Stimulated activated CD8-positive, alpha-beta memory T cell treated with anti-CD3 and anti-CD28 coated beads, Interleukin-15, amount 100 ng/mL, for 1 hour (primary cell): ENCODE measurements around the gene TTBK2.
"Not testable (repeated sequence)": the region's sequence is repeated elsewhere in the genome, so short reads cannot be mapped to it uniquely, and the experiment has no call there.

Experiments
- DNase-seq: peaks from one replicate; pipeline ENCODE4 v3.0.0-alpha.2; 2020; ENCODE audit warnings: low read depth

TTBK2 gene

DNA sequence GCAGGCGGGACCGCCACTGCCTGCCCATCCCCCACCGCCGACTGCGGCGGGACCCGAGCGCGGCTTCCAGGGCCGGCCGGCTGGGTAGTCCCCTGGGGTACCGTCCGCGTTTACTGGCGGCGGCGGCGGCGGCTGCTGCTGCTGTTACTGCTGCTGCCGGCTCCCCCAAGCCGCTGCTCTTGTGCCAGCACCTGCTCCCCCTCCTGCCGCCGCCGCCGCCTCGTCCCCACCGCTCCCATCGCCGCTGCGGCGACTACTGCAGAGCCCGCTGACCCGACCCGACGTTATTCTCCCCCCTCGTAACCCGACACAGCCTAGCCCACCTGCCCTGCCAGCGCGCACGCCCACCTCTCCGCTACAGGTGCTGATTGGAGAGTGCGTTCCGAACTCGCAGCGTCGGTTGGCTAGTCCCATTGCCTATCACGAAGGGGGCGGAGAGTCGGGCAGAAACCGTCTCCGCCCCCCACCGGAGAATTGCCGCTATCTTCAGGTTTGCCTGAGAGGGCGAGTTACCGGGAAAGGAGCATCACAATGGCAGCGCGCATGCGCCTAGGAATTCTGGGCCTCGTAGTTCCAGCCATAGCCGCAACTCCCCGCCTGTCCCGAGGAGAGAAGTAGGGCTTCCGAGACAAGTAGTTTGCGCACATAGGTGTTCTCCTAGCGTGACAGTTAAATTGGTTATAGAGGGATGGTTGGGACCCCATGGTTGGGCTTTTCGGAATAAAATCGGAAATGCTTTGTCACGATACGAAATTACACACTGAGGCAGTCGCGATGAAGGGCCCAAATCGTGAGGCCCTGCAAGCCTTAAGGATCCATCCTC, at the start of gene TTBK2:
Gene TTBK2 (minus strand): TSS at position 260 of the 823 bp plus-strand sequence. CDS start 42,161 bp downstream, outside the sequence.
- DNase-seq: peak; percentile 93

DNA sequence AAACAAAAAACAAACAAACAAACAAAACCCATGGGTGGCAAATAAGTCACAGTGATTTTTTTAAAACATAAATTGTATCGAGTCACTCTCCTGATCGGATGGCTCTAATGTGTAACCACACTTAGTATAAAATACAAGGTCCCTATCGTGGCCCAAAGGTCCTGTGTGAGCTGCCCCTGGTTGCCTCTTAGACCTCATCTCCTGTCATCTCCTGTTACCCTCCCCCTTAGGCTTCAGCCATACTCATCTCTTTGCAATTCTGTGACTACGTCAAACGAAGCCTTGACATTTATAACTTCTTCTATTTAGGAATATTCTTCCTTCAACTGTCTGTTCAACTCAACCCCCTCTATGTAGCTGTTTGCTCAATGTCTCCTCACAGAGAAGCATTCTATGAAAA, 43.9 kb upstream of the TTBK2 start:
- DNase-seq: no peak

DNA sequence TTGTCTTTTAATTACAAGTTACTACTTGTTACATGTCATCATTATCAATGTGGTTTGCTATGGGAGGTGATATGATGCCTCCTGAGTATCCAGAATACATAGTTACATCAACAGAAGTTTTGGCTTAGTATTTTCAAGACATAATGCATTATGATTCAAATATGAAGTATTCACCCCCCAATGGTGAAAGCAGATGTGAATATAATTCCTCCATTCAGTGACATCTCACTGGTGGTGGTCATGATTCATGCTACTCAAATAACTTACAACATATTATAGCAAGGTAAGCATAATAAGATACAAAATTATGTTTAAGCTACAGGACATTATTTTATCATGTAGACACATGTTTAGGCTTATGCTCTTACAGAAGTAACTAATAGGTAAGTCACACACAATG, 34.9 kb upstream of the TTBK2 start:
- no peak for DNase-seq

DNA sequence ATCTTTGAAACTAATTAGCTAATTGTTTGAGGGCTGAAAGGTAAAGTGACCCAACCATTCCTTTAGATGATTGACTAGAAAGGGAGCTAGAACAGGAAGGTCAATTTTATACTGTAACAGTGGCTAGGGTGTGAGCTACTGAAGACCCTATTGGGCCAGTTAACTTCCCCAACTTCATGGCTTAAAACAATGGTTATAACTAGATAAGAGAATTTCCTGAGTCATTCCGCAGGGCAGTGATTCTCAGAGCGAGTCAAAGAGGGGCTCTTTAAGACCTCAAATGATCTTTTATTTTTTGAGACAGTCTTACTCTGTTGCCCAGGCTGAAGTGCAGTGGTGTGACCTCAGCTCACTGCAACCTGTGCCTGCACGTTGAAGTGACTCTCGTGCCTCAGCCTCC, 33.7 kb upstream of the TTBK2 start:
- no peak for DNase-seq

DNA sequence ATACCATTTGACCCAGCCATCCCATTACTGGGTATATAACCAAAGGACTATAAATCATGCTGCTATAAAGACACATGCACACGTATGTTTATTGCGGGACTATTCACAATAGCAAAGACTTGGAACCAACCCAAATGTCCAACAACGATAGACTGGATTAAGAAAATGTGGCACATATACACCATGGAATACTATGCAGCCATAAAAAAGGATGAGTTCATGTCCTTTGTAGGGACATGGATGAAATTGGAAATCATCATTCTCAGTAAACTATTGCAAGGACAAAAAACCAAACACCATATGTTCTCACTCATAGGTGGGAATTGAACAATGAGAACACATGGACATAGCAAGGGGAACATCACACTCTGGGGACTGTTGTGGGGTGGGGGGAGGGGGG, 28.3 kb upstream of the TTBK2 start:
- not testable (repeated sequence) for DNase-seq

DNA sequence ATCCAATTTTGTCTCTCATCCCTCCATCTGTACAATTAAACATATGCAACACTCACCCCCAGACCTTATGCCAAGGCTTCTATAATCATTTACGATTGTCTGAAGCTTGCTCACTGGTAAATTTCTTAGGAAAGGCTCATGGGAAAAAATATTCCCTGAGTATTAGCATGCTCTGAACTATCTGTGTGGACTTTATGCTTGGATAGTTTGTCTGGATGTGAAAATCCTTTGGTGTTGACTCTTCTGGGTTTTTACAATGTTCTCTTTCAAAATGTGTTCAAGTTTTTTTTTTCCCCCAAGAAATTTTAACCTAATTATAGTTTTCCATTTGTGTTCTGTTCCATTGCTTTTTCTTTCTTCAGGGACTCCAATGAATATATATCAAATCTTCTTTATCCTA, 19.9 kb upstream of the TTBK2 start:
- no peak for DNase-seq

DNA sequence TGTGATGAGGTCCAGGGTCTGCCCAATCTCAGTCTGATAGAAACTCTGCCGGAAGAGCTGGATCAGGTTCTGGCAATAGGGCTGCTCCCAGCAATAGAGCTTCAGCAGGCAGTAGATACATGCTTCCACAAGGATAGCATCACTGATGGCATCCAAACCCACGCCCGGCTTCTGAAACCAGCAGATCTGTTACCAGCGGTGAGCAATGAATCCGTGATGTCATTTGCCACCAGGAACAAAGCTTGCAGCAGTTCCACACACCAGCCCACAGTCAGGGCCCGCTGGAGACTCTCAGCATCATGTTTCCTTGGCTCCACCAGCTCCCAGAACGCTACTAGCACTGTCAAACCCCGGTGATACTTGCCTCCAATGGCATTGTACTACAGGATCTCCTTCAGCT, 19.3 kb upstream of the TTBK2 start:
- DNase-seq: no peak

DNA sequence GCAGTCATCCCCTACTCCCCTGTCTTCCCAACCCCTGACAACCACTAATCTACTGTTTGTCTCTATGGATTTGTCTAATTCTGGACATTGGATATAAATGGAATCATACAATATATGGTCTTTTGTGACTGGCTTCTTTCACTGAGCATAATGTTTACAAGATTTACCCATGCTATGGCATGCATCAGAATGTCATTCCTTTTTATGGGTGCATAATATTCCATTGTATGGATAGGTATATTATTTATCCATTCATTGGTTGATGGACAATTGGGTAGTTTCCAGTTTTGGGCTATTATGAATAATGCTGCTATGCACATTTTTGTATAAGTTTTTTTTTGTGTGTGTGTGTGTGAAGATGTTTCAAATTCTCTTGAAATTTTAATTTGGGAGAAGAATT, 16.6 kb upstream of the TTBK2 start:
- no peak for DNase-seq

DNA sequence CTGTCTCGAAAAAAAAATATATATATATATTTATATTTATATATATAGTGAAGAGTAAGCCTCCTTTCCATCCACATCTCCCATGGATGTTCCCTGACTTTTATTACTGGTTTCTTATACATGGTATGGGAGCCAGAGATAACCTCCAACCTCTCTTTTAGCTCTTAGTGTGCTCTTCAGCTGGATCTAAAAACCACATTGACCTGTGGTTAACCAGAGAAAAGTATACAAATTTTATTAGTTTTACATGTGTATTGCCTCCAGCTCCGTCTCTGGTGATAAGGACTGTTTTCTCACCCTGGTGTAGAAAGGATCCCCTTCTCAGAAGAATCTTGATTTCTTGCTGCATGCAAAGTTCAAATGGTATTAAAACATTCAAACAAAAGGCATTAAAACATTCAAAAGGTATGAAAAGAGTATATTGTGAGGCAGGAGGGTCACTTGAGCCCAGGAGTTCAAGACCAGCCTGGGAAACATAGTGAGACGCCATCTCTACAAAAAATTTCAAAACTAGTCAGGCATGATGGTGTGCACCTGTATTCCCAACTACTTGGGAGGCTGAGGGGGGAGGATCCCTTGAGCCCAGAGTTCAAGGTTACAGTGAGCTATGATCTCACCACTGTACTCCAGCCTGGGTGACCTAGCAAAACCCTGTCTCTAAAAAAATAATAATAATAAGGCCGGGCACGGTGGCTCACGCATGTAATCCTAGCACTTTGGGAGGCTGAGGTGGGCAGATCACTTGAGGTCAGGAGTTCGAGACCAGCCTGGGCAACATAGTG, 13.5 kb upstream of the TTBK2 start:
- no peak for DNase-seq

DNA sequence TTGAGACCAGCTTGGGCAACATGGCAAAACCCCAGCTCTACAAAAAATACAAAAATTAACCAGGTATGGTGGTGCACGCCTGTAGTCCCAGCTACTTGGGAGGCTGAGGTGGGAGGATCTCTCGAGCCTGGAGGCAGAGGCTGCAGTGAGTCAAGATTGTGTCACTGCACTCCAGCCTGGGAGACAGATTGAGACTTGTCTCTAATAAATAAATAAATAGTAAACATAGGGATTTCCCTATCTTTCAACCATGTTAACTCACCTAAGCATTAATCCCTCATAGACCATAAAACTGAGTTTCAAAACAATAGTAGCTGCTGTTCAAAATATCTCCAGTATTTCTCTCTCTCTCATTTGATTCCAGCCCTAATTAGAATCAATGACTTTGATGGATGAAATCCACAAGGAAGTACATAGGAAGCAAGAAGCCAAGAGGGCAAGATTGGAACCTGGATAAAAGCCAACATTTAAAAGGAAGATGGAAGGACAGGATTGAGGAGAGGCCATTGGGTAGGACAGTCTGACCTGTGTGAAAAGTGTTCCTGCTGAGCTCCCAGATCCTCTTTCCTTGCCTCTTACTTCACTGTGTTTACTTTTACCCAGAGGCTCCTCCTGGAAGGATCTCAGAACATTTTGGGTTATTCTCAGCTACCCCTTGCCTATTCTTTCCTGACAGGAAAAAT, 12.4 kb upstream of the TTBK2 start:
- no peak for DNase-seq

DNA sequence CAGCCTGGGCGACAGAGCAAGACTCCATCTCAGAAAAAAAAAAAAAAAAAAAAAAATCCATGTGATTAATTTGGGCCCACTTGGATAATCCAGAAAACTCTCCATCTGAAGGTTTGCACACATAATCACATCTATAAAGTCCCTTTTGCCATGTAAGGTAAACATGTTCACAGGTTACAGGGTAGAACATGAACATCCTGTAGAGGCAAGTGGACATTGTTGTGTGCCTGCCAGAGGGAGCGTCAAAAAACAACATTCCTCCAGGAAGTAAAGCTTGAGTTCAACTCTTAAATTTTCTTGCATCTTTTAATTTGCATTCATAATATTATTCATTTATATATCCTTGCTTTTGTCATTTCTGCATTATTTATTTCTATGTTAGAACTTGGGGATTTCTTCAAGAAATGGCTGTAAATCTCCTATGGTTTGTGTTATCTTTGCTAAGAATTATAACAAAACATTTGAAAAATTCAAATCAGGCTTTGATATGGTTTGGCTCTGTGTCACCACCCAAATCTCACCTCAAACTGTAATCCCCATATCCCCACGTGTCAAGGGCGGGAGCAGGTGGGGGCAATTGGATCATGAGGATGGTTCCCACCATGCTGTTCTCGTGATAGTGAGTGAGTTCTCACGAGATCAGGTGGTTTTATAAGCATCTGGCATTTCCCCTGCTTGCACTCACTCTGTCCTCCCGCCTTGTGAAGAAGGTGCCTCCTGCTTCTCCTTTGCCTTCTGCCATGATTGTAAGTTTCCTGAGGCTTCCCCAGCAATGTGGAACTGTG, 11.3 kb upstream of the TTBK2 start:
- no peak for DNase-seq

DNA sequence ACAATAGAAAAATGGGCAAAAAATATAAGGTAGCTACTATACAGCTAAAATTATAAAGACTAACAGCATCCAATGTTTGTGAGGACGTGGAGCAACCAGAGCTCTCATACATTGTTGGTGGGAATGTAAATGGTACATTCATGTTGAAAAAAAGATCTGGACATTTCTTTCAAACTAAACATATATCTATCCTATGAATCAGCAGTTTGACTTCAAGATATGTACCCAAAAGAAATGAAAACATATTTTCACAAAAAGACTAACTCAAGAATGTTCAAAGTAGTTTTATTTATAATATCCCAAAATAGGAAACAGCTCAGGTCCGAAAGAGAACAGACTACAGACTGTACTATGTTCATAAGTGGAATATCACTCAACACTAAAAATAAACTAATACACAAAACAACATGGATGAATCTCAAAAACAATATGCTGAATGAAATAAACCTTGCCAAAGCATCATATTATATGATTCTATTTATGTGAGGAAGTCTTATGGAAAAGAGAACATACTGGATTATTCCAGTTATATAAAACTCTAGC, 8.8 kb upstream of the TTBK2 start:
- no peak for DNase-seq

DNA sequence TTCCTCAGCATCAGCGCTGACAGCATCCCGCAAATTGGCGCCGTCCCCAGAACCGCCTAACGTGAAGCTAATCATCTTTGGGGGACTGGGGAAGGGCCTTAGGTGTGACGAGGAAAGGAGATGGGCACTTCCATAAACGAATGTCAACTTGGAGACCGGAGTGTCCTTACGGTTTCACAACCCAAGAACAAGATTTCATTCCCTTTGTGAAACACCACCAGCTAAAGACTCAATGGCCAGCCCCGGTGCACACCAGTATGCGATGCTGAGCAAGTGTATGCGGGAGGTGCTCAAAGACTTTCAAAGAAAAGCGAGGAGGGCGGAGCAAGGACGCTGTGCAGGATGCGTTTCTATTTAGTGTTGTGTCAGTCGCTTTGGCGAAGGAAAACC, 759 bp upstream of the TTBK2 start:
- peak; percentile 21 for DNase-seq

DNA sequence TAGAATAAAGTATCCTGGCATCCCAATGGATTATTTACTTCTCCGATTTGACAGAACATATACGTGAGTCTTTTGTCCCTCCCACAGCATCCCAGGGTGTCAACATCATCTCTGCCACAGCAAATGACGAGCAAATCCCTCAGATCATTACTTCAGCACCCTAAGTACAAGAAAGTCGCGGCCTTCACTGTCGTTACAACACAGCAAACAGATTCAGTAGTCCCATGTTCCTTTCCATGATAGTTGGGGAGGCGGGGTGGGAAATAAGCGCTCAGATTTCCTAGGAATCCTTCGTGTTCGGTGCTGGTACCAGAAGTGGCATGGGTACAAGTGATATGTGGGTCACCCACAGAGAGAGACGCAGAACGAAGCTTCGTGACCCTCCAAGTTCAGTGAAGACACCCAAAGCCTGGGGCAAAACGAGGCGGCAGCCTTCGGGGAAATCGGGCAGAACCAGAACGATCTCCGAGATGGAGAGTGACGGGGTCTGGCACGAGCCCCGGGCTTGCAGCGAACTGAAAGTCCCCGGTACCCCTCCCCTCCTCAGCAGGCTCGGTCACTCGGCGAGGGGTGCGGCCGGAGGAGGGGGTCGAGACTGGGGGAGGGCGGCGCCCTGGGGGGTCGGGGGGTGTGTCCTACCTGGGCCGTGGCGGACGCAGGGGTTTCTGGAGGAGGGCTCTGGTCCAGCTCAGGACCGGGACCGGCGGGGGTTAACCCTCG, 619 bp downstream of the TTBK2 start:
- peak; percentile 12 for DNase-seq

DNA sequence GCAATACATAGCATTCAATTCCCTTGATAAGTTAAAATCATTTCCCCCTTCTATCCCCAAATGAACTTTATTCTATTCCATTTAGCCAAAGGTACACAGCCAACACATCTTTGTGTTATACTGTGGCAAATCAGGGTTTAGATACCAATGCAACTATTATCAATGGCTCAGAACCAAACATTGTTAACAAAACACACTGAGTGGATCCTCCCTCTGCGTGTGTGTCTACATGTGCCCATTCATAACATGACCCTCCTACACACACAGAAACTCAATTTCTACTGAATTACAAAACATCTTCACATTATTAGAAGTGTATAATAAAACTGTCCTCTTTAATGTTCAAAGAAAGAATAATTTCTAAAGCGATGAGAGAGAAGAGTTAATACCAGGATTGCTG, 1.3 kb downstream of the TTBK2 start:
- DNase-seq: no peak

DNA sequence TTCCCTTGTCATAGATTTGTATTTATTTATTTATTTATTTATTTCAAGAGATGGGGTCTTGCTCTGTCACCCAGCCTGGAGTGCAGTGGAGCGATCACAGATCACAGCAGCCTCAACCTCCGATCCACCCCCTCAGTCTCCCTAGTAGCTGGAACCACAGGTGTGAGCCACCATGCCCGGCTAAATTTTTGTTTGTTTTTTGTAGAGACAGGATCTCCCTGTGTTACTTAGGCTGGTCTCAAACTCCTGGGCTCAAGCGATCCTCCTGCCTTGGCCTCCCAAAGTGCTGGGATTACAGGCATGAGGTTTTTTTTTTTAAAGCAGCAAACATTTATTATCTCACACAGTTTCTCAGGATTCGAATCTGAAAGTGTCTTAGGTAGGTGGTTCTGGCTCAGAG, 2.5 kb downstream of the TTBK2 start:
- DNase-seq: no peak

DNA sequence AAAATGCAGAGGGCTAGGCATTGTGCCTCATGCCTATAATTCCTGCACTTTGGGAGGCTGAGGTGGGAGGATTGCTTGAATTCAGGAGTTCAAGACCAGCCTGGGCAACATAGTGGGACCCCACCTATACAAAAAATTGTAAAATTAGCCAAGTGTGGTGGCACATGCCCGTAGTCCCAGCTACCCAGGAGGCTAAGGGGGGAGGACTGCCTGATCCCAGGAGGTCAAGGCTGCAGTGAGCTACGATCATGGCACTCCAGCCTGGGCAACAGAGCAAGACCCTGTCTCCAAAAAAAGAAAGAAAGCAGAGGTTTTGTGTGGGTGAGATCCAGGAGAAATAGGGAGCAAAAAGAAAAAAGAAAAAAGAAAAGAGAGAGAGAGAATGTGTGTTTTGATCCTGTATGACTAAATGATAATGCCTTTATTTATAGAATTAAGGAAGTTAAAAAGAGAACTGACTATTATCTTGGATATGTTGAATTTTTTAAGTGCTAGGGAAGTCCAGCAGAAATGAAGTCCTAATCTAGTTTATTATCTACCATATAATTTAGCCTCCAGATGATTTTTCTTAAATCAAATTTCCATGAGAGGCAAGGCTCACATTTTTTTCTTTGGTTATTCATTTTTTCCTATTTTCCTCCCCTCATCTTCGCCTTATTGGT, 4.8 kb downstream of the TTBK2 start:
- DNase-seq: no peak

DNA sequence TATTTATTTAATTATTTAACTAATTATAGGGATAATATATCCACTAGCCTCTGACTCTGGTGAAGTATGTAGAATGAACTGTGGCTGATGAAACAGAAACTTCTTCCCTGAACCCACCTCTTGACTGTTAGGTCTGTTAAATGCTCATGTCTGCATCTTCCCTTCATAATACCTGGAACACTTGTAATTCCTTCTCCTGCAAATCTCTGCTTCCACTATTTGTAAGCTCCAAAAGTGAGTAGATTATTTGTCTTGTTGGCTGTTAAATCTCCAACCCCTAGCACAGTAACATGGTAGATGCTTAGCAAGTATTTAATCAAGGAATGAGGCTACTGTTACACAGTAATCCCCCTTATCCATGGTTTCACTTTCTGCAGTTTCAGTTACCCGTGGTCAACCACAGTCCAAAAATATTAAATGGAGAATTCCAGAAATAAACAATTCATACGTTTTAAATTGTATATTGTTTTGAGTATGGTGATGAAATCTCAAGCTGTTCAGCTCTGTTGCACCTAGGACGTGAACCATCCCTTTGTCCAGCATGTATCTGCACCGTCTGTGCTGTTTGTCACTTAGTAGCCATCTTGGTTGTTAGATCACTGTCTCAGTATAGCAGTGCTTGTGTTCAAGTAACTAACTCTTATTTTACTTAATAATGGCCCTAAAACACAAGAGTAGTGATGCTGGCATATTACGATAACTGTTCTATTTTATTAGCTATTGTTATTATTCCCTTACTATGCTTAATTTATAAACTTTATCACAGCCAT, 5.7 kb downstream of the TTBK2 start:
- no peak for DNase-seq

DNA sequence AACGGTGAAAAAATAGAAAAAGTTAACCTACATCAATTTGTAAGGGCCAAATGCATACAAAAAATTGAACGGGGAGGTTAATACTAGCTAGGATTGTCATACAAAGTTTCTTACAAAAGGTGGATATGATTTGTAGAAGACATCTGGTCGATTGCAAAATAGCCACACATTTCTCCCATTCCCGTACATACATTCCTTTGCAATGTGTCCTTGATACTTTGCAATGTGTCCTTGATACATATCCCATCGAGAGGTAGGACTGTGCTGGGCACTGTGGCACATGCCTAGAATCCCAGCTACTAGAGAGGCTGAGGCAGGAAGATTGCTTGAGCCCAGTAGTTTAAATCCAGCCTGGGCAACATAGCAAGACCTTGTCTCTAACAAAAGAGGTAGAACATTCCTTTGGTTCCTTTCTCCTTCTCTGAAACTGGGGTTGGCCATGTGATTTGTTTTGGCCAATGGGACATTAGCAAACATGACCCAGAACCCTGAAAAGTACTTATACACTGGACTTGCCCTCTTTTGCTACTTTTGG, 9.5 kb downstream of the TTBK2 start:
- DNase-seq: no peak

DNA sequence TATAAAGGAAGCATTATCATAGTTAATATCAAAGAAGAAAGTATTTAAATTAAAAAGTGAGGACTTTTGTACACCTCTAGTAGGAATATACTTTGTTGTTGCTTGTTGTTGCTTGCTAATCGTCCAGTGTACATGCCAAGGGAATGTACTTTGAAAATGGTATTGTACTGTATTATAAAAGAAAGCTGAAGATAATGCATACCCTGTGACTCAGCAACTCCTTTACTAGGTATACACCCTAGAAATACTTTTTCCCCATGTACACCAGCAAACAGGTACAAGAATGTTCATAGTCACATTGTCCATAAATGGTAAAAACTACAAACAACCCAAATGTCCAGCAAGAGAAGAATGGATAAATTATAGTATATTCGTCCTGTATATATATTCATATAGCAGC, 12.0 kb downstream of the TTBK2 start:
- no peak for DNase-seq
